GM12878 (cell line): Measurements from ENCODE around the gene ARID5B. TPM values are rescaled to one million over a fixed set of nuclear protein-coding genes. Genes with fewer than 3 reads are reported as not detected.
A peak's percentile ranks its signal among the peaks of the same experiment; 100 is the strongest.

Source experiments
- ATAC-seq: fragments of 200-7000 bp; cut with Tn5 transposase; 3 replicates; pipeline ENCODE4 v1.9.1; 2020; ENCODE audit warnings: mild to moderate bottlenecking, moderate library complexity
- BruUV-seq: library from RNA; stranded (reverse); fragments of 400-500 nt; replicated peaks from 2 replicates; lab custom pipeline; 2021; lab: Mats Ljungman, UMichigan
- CTCF ChIA-PET: fragments of 300-600 bp; sonication (Branson Sonifier 250); formaldehyde crosslinking; extraction: SDS; loops from one replicate; lab custom pipeline; 2021; ENCODE audit warnings: inconsistent platforms; lab: Yijun Ruan, JAX
- POLR2A ChIA-PET: fragments of 350-600 bp; formaldehyde crosslinking; extraction: SDS; loops from one replicate; lab custom pipeline; 2021; ENCODE audit warnings: inconsistent platforms; lab: Charles Lee
- RAD21 ChIA-PET: fragments of 300-600 bp; sonication (Branson Sonifier 250); formaldehyde crosslinking; loops from one replicate; lab custom pipeline; 2023; ENCODE audit warnings: antibody characterized with exemption; ENCODE audit not compliant: unreplicated experiment; lab: Charles Lee
- SMC1A ChIA-PET: fragments of 300-600 bp; sonication (Branson Sonifier 250); formaldehyde crosslinking; loops from one replicate; lab custom pipeline; 2023; ENCODE audit not compliant: unreplicated experiment, uncharacterized antibody; lab: Charles Lee
- DNase-seq: peaks from one replicate; pipeline ENCODE4 v3.0.0-alpha.2; 2011; ENCODE audit warnings: low read depth, low spot score
- FAIRE-seq: peaks from 3 replicates; lab custom pipeline; 2011; peaks lifted over from hg19 to GRCh38; lab: Jason Lieb, UNC
- H2AFZ ChIP-seq: 2 replicates; pipeline ENCODE4 v1.6.0; 2011; ENCODE audit warnings: low read depth, low read length, control low read depth; ENCODE audit not compliant: control insufficient read depth
- H3K27ac ChIP-seq: 2 replicates; pipeline ENCODE4 v1.5.1; 2011; ENCODE audit warnings: control low read depth; ENCODE audit not compliant: control insufficient read depth, insufficient read depth
- H3K27me3 ChIP-seq, 2 experiments: replicated peaks in 1 of 2; 2 replicates each; pipeline versions ENCODE4 v1.6.0 to v1.6.1; 2011; ENCODE audit warnings: low read length in 1 of 2; ENCODE audit not compliant: control insufficient read depth in 2 of 2, insufficient read depth in 2 of 2
- H3K36me3 ChIP-seq, 2 experiments: 2 replicates each; pipeline ENCODE4 v1.5.1; 2011; ENCODE audit warnings: low read length in 1 of 2; ENCODE audit not compliant: control insufficient read depth in 2 of 2, insufficient read depth in 2 of 2
- H3K4me1 ChIP-seq: 2 replicates; pipeline ENCODE4 v1.6.1; 2011; ENCODE audit warnings: mild to moderate bottlenecking, low read length, moderate library complexity, mixed read lengths; ENCODE audit not compliant: control insufficient read depth, insufficient read depth
- H3K4me2 ChIP-seq: 2 replicates; pipeline ENCODE4 v1.6.0; 2011; ENCODE audit warnings: control low read depth; ENCODE audit not compliant: control insufficient read depth, insufficient read depth
- H3K4me3 ChIP-seq: fragments of 200-600 bp; sonication (generic); 2 replicates; pipeline ENCODE4 v1.5.1; 2016
- H3K79me2 ChIP-seq: 2 replicates; pipeline ENCODE4 v1.6.0; 2011; ENCODE audit warnings: low read length; ENCODE audit not compliant: control insufficient read depth, insufficient read depth
- H3K9ac ChIP-seq: 2 replicates; pipeline ENCODE4 v1.8.0; 2011; ENCODE audit warnings: low read length, control low read depth, mixed read lengths; ENCODE audit not compliant: control insufficient read depth, insufficient read depth
- H3K9me3 ChIP-seq: replicated peaks from 3 replicates; pipeline ENCODE4 v1.5.1; 2011; ENCODE audit warnings: mild to moderate bottlenecking, low read length; ENCODE audit not compliant: control insufficient read depth, insufficient read depth
- H4K20me1 ChIP-seq: 2 replicates; pipeline ENCODE4 v1.6.0; 2011; ENCODE audit not compliant: control insufficient read depth, insufficient read depth
- ATF7 ChIP-seq: fragments of 450-650 bp; IDR thresholded peaks from 2 replicates; pipeline ENCODE4 v1.6.1; 2016; ENCODE audit warnings: low read depth, mild to moderate bottlenecking
- EP300 ChIP-seq, 2 experiments: fragments of 150-350 bp in 1 of 2; IDR thresholded peaks; 2 replicates each; pipeline ENCODE4 v1.6.1; 2011 to 2012; ENCODE audit warnings: low read depth in 2 of 2, low read length in 2 of 2, borderline replicate concordance in 1 of 2, improper control_type of control experiment in 1 of 2, inconsistent platforms in 1 of 2; ENCODE audit not compliant: control insufficient read depth in 1 of 2
- KLF5 ChIP-seq: fragments of 450-650 bp; IDR thresholded peaks from 2 replicates; pipeline ENCODE4 v1.6.1; 2014; ENCODE audit warnings: mild to moderate bottlenecking; ENCODE audit not compliant: partially characterized antibody
- MTA2 ChIP-seq: fragments of 450-650 bp; IDR thresholded peaks from 2 replicates; pipeline ENCODE4 v1.6.1; 2016; ENCODE audit warnings: low read depth, mild to moderate bottlenecking, moderate library complexity
- RCOR1 ChIP-seq: conservative IDR thresholded peaks from 2 replicates; pipeline ENCODE4 v1.6.1; 2012; ENCODE audit warnings: low read depth, low read length, improper control_type of control experiment
- TBL1XR1 ChIP-seq: IDR thresholded peaks from 2 replicates; pipeline ENCODE4 v1.6.1; 2012; ENCODE audit warnings: low read depth, low read length, improper control_type of control experiment
- ZZZ3 ChIP-seq: IDR thresholded peaks from 2 replicates; pipeline ENCODE4 v1.6.1; 2011; ENCODE audit warnings: low read depth; ENCODE audit not compliant: control insufficient read depth, insufficient read length
- WGBS: methylation state at CpG from one replicate; pipeline ENCODE4 v1.1.6; 2016; ENCODE audit warnings: low lambda C conversion rate; ENCODE audit not compliant: insufficient replicate concordance, insufficient coverage; ENCODE audit errors: missing lambda C conversion rate; 5-methylcytosine and 5-hydroxymethylcytosine counted together
- in situ Hi-C: fragments of 300-500 bp; cut with MboI; formaldehyde crosslinking; loops from 9 replicates; pipeline ENCODE4 v1.14.3; 2018; ENCODE audit warnings: mixed read lengths
- intact Hi-C: fragments of 100-400 bp; cut with micrococcal nuclease; formaldehyde crosslinking; loops from one replicate; pipeline ENCODE4 v1.14.2; 2022; ENCODE audit not compliant: unreplicated experiment
- polyA plus RNA-seq, 11 experiments: library from polyadenylated mRNA; depleted of rRNA in 4 of 11; unstranded in 6 of 11; stranded (reverse) in 5 of 11; fragments of >200 nt; fragmentation: Nextera tagmentation in 4 of 11; fragmentation: Illumina TruSeq in 1 of 11; extraction: Ambion mirVana in 4 of 11; extraction: Trizol in 1 of 11; gene quantifications; 1 replicate in 1 of 11; 2 replicates in 10 of 11; pipeline versions ENCODE4 v1.2.1 to v1.2.3, GENCODE V29; 2011 to 2016; ENCODE audit warnings: inconsistent platforms in 2 of 11, missing spikeins in 2 of 11, low read depth in 1 of 11
- total RNA-seq, 4 experiments: library from RNA; depleted of rRNA in 3 of 4; stranded (reverse); fragments of >200 nt in 3 of 4; fragmentation: Illumina TruSeq in 1 of 4; extraction: Trizol in 1 of 4; gene quantifications; 2 replicates each; pipeline versions ENCODE4 v1.2.1 to v1.2.3, GENCODE V29; 2013 to 2021
- TF ChIP-seq, protein P1 (sequence below): IDR thresholded peaks from 2 replicates; pipeline ENCODE4 v1.6.1; 2012; ENCODE audit warnings: low read depth, low read length, improper control_type of control experiment
- TF ChIP-seq, protein P2 (sequence below): fragments of 450-650 bp; IDR thresholded peaks from 2 replicates; pipeline ENCODE4 v1.6.1; 2017; ENCODE audit warnings: low read depth, mild to moderate bottlenecking, moderate library complexity

ARID5B gene
- total and polyA plus RNA-seq, 10 of the 15 experiments (the other 5 are each of a cell fraction or from before 2014, with no cell fraction given): 2.7 to 8.5 (median 6.1) TPM

- Histone ChIP-seq H3K4me3 (peak overlapping the region; percentile 68), H3K27me3 (no peaks in the 10 kb centered on the region), H3K27ac (peak overlapping the region; percentile 93), H3K36me3 (peaks cover 0 to 6% of the 10 kb centered on the region in 2 experiments; a peak in 2 of 4 replicates), H3K79me2 (peaks cover 86% of the 10 kb centered on the region), H3K9me3 (no peaks in the 10 kb centered on the region; the same call in 2 of the 3 replicates), H2AFZ (peak overlapping the region; percentile 54; the same call in 1 of the 2 replicates), H3K9ac (peak overlapping the region; percentile 92), H4K20me1 (no peaks in the 10 kb centered on the region), H3K4me2 (peak overlapping the region; percentile 99), H3K4me1 (peaks cover 64% of the 10 kb centered on the region)
- ChIA-PET CTCF (interaction anchor here (2.9 kb wide), 1 partner anchor 10 kb away, joined by 24 read pairs; no protein-coding TSS in a partner anchor), RAD21 (interaction anchor here (1.1 to 3.4 kb wide), 3 partner anchors 9 to 149 kb away, joined by 3 to 17 read pairs (median 8); no protein-coding TSS in a partner anchor), POLR2A (no interaction called here), SMC1A (interaction anchor here (0.9 to 4.0 kb wide), 10 partner anchors 9 to 196 kb away, joined by 3 to 32 read pairs (median 4); no protein-coding TSS in a partner anchor)
- intact Hi-C loops: loop anchor here (5.0 kb wide), 3 partner anchors 61 to 139 kb away; no protein-coding TSS in a partner anchor
- in situ Hi-C loops: loop anchor here (5.0 kb wide), 2 partner anchors 146 to 194 kb away; partner anchors contain the start of gene ARID5B
- TF ChIP-seq, protein P1, sequence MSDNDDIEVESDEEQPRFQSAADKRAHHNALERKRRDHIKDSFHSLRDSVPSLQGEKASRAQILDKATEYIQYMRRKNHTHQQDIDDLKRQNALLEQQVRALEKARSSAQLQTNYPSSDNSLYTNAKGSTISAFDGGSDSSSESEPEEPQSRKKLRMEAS: no peak
- TF ChIP-seq TBL1XR1 (peak; percentile 68; the same call in 1 of the 2 replicates), MTA2 (peak; percentile 22; the same call in 1 of the 2 replicates), ATF7 (no peak), EP300 (IDR thresholded peaks at IDR 0.05; ENCODE audit: borderline replicate concordance in 1 of 2, control insufficient read depth in 1 of 2, low read depth in 2 of 2, low read length in 2 of 2) (peak; percentile 18 to 39; a peak in 1 of 4 replicates), RCOR1 (no peak), ZZZ3 (no peak), KLF5 (peak; percentile 13)
- TF ChIP-seq, protein P2, sequence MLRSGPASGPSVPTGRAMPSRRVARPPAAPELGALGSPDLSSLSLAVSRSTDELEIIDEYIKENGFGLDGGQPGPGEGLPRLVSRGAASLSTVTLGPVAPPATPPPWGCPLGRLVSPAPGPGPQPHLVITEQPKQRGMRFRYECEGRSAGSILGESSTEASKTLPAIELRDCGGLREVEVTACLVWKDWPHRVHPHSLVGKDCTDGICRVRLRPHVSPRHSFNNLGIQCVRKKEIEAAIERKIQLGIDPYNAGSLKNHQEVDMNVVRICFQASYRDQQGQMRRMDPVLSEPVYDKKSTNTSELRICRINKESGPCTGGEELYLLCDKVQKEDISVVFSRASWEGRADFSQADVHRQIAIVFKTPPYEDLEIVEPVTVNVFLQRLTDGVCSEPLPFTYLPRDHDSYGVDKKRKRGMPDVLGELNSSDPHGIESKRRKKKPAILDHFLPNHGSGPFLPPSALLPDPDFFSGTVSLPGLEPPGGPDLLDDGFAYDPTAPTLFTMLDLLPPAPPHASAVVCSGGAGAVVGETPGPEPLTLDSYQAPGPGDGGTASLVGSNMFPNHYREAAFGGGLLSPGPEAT: peak; percentile 16; the same call in 1 of the 2 replicates
- no peak for ATAC-seq
- under 1% methylated on average over 5 of the region's 5 CpGs for WGBS
- FAIRE-seq: no peak
- no TSS peak for BruUV-seq
- DNase-seq: no peak
Measured at GRCh38 chr10:62048470-62048869, 147.0 kb downstream of the ARID5B start.
